Smooth muscle cell (in vitro differentiated cells): ENCODE results near the gene ZNRF3. TPM values are rescaled to one million over a fixed set of nuclear protein-coding genes. Genes with fewer than 3 reads are reported as not detected.
A peak's percentile ranks its signal among the peaks of the same experiment; 100 is the strongest.

Experiments used
- DNase-seq: peaks from one replicate; lab custom pipeline; 2025; ENCODE audit not compliant: unreplicated experiment; lab: John Stamatoyannopoulos, UW
- H2AFZ ChIP-seq: fragments of 200-600 bp; sonication (generic); 2 replicates; pipeline ENCODE4 v1.6.0; 2016; ENCODE audit warnings: antibody characterized with exemption, low read depth, mild to moderate bottlenecking
- H3F3A ChIP-seq: fragments of 200-600 bp; sonication (generic); 2 replicates; pipeline ENCODE4 v1.6.0; 2017; ENCODE audit warnings: antibody characterized with exemption, low read depth
- H3K27ac ChIP-seq: fragments of 200-600 bp; sonication (generic); 2 replicates; pipeline ENCODE4 v1.5.1; 2016; ENCODE audit warnings: low read depth, mild to moderate bottlenecking
- H3K27me3 ChIP-seq: fragments of 200-600 bp; sonication (generic); 2 replicates; pipeline ENCODE4 v1.6.1; 2016; ENCODE audit warnings: low read depth, mild to moderate bottlenecking
- H3K36me3 ChIP-seq: fragments of 200-600 bp; sonication (generic); 2 replicates; pipeline ENCODE4 v1.5.1; 2016; ENCODE audit warnings: low read depth
- H3K4me1 ChIP-seq: fragments of 200-600 bp; sonication (generic); 2 replicates; pipeline ENCODE4 v1.5.1; 2016; ENCODE audit warnings: low read depth
- H3K4me2 ChIP-seq: fragments of 200-600 bp; sonication (generic); 2 replicates; pipeline ENCODE4 v1.6.0; 2016; ENCODE audit warnings: mild to moderate bottlenecking
- H3K4me3 ChIP-seq: fragments of 200-600 bp; sonication (generic); 2 replicates; pipeline ENCODE4 v1.5.1; 2016; ENCODE audit warnings: mild to moderate bottlenecking
- H3K79me2 ChIP-seq: fragments of 200-600 bp; sonication (generic); 2 replicates; pipeline ENCODE4 v1.6.0; 2016; ENCODE audit warnings: low read depth, mild to moderate bottlenecking
- H3K9ac ChIP-seq: fragments of 200-600 bp; sonication (generic); 2 replicates; pipeline ENCODE4 v1.6.0; 2016; ENCODE audit warnings: low read depth
- H3K9me3 ChIP-seq: fragments of 200-600 bp; sonication (generic); replicated peaks from 2 replicates; pipeline ENCODE4 v1.5.1; 2016; ENCODE audit warnings: low read depth
- H4K20me1 ChIP-seq: fragments of 200-600 bp; sonication (generic); 2 replicates; pipeline ENCODE4 v1.6.0; 2016; ENCODE audit warnings: low read depth
- WGBS: methylation state at CpG from one replicate; pipeline ENCODE4 v1.1.7; 2016; ENCODE audit warnings: low lambda C conversion rate; 5-methylcytosine and 5-hydroxymethylcytosine counted together
- polyA plus RNA-seq: library from polyadenylated mRNA; unstranded; fragments of >200 nt; fragmentation: Nextera tagmentation; extraction: Ambion mirVana; gene quantifications from 2 replicates; pipeline ENCODE4 v1.2.1, GENCODE V29; 2016
- total RNA-seq: library from RNA; depleted of rRNA; stranded (reverse); fragments of >200 nt; gene quantifications from 2 replicates; pipeline ENCODE4 v1.2.3, GENCODE V29; 2014
- TF ChIP-seq, protein P1 (sequence below): fragments of 200-600 bp; sonication (generic); IDR thresholded peaks from 2 replicates; pipeline ENCODE4 v1.5.1; 2017; ENCODE audit warnings: borderline replicate concordance, mild to moderate bottlenecking, antibody characterized with exemption; ENCODE audit not compliant: insufficient read depth, poor library complexity, severe bottlenecking

Gene ZNRF3
- total and polyA plus RNA-seq, 2 experiments from 2014 or later, result 4.7 to 5.5 TPM

- peaks cover 14% of the 10 kb centered on the region for H3K4me1 ChIP-seq
- no peak overlapping the region for H3K27ac ChIP-seq
- peak; percentile 27 for DNase-seq
- peaks cover 26% of the 10 kb centered on the region for H3K27me3 ChIP-seq
- H3K79me2 ChIP-seq, result no peaks in the 10 kb centered on the region
- peak overlapping the region; percentile 96 for H3K4me2 ChIP-seq
- WGBS, result 41% methylated on average over 25 of the region's 41 CpGs
- H3K9ac ChIP-seq, result no peak overlapping the region
- no peaks in the 10 kb centered on the region for H3K36me3 ChIP-seq
- TF ChIP-seq, protein P1, sequence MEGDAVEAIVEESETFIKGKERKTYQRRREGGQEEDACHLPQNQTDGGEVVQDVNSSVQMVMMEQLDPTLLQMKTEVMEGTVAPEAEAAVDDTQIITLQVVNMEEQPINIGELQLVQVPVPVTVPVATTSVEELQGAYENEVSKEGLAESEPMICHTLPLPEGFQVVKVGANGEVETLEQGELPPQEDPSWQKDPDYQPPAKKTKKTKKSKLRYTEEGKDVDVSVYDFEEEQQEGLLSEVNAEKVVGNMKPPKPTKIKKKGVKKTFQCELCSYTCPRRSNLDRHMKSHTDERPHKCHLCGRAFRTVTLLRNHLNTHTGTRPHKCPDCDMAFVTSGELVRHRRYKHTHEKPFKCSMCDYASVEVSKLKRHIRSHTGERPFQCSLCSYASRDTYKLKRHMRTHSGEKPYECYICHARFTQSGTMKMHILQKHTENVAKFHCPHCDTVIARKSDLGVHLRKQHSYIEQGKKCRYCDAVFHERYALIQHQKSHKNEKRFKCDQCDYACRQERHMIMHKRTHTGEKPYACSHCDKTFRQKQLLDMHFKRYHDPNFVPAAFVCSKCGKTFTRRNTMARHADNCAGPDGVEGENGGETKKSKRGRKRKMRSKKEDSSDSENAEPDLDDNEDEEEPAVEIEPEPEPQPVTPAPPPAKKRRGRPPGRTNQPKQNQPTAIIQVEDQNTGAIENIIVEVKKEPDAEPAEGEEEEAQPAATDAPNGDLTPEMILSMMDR, result no peak
- H3K4me3 ChIP-seq, result peak overlapping the region; percentile 55
- peak overlapping the region; percentile 82 for H2AFZ ChIP-seq
- H4K20me1 ChIP-seq, result no peaks in the 10 kb centered on the region
- H3K9me3 ChIP-seq, result no peaks in the 10 kb centered on the region
- H3F3A ChIP-seq, result no peaks in the 10 kb centered on the region
These were observed 189.0 kb downstream of the ZNRF3 start for GRCh38 chr22:29072193-29072978.

DNA sequence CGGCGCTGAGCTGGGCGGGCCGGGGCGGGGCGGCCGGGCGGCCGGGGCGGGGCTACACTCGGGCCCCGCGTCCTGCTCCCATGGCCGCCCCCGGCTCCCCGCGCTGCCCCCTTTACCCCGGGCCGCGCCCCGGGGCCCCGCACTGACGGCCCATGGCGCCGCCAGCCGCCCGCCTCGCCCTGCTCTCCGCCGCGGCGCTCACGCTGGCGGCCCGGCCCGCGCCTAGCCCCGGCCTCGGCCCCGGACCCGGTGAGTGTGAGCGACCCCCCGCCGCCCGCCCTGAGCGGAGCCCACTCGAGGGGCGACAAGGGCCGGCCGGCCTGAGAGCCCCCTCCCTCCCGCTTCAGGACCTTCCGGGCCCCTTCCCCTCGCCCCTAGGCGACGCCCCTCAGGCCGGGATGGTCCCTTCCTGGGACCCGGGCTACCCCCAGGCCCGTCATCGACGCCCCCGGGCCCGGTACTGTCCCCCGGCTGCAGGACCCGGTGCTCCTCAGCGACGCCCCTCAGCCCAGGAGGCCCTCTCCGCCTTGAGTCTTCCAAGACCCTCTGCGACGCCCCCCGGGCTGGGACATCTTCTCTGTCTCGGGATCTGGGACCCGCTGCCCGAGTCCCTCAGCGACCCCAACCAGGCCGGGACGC lies 189.7 kb downstream of the ZNRF3 start, which contains the start of gene KREMEN1:
TSS of gene KREMEN1 (plus strand) at position 57 of the 639 bp plus-strand sequence. CDS start at position 153, 96 bp downstream.
- Histone ChIP-seq H3K9me3 (no peaks in the 10 kb centered on the region), H3K27me3 (peaks cover 26% of the 10 kb centered on the region), H3K9ac (no peak within 1 kb of the TSS), H3K4me2 (peak within 1 kb of the TSS; percentile 96), H2AFZ (peak within 1 kb of the TSS; percentile 92), H3K79me2 (no peaks in the 10 kb centered on the region), H3K4me1 (peaks cover 14% of the 10 kb centered on the region), H3K4me3 (peak within 1 kb of the TSS; percentile 72), H3F3A (no peaks in the 10 kb centered on the region), H3K36me3 (no peaks in the 10 kb centered on the region), H4K20me1 (no peaks in the 10 kb centered on the region), H3K27ac (no peak within 1 kb of the TSS)
- WGBS, result 0% methylated on average over 5 of the region's 76 CpGs
- no peak for DNase-seq
- TF ChIP-seq, protein P1, result no peak

GRCh38 chr22:29073618-29074275 lies 190.4 kb downstream of the ZNRF3 start:
- Histone ChIP-seq H3K4me1 (peaks cover 14% of the 10 kb centered on the region), H3K27ac (no peak overlapping the region), H3K79me2 (no peaks in the 10 kb centered on the region), H2AFZ (peak overlapping the region; percentile 92), H3K4me2 (peak overlapping the region; percentile 95), H4K20me1 (no peaks in the 10 kb centered on the region), H3K27me3 (peaks cover 26% of the 10 kb centered on the region), H3K9me3 (no peaks in the 10 kb centered on the region), H3K4me3 (peak overlapping the region; percentile 72), H3K36me3 (no peaks in the 10 kb centered on the region), H3K9ac (no peak overlapping the region), H3F3A (no peaks in the 10 kb centered on the region)
- TF ChIP-seq, protein P1, result no peak
- 5% methylated on average over 23 of the region's 53 CpGs for WGBS
- peak; percentile 4 for DNase-seq
